Measurements from ENCODE around the gene PCDHGA8.

- TF ChIP-seq CTCF (IDR thresholded peaks at IDR 0.05; ENCODE audit: insufficient read depth, low read length, poor library complexity, severe bottlenecking) (no peak), EZH2phosphoT487 (conservative IDR thresholded peaks at IDR 0.05; ENCODE audit: low read length) (no peak)
Observed at GRCh38 chr5:141383345-141383744, 9.1 kb upstream of the PCDHGA8 start.
